ENCODE measurements around the gene HTR2C.
"Not testable (repeated sequence)": the region's sequence is repeated elsewhere in the genome, so short reads cannot be mapped to it uniquely, and the experiment has no call there.

Gene HTR2C

GRCh38 chrX:114583646-114584374 is at the start of gene HTR2C:
Gene HTR2C (plus strand): TSS chrX:114584086. CDS start chrX:114726937, 142,851 bp downstream.
- DNase-seq: peak in 2 of 10 donors; percentile 47 to 51
- intact Hi-C loops (cut with DNase I): no loop called here

GRCh38 chrX:114580336-114580735 is 3.5 kb upstream of the HTR2C start:
- no peak for DNase-seq
- intact Hi-C loops (cut with DNase I): no loop called here

- DNase-seq: peak in 2 of 10 donors; percentile 62 to 73
- intact Hi-C loops (cut with DNase I): no loop called here
Observed at GRCh38 chrX:114581528-114582263, 2.2 kb upstream of the HTR2C start.

GRCh38 chrX:114582264-114582632 is 1.6 kb upstream of the HTR2C start:
- DNase-seq: no peak
- intact Hi-C loops (cut with DNase I): no loop called here

GRCh38 chrX:114582698-114583395 is 1.0 kb upstream of the HTR2C start:
- intact Hi-C loops (cut with DNase I): no loop called here
- DNase-seq: peak in 1 of 10 donors; percentile 52

GRCh38 chrX:114584375-114584943 is 573 bp downstream of the HTR2C start:
- intact Hi-C loops (cut with DNase I): no loop called here
- peak in 3 of 10 donors; percentile 66 to 73 (median 71) for DNase-seq

GRCh38 chrX:114584983-114585842 is 1.3 kb downstream of the HTR2C start:
- intact Hi-C loops (cut with DNase I): no loop called here
- no peak for DNase-seq

- intact Hi-C loops (cut with DNase I): no loop called here
- DNase-seq: no peak
Observed at GRCh38 chrX:114591121-114591520, 7.2 kb downstream of the HTR2C start.

- no peak for DNase-seq
- intact Hi-C loops (cut with DNase I): no loop called here
Observed at GRCh38 chrX:114599305-114599704, 15.4 kb downstream of the HTR2C start.

- DNase-seq: no peak
- intact Hi-C loops (cut with DNase I): no loop called here
Observed at GRCh38 chrX:114599911-114600310, 16.0 kb downstream of the HTR2C start.

GRCh38 chrX:114606619-114607018 is 22.7 kb downstream of the HTR2C start:
- DNase-seq; intact Hi-C loops (cut with DNase I): not testable (repeated sequence)

GRCh38 chrX:114611018-114611619 is 27.2 kb downstream of the HTR2C start:
- peak in 1 of 10 donors; percentile 23 for DNase-seq
- intact Hi-C loops (cut with DNase I): loop anchor here (5.0 kb wide), 1 partner anchor 536 kb away; no protein-coding TSS in a partner anchor

- intact Hi-C loops (cut with DNase I): no loop called here
- no peak for DNase-seq
Observed at GRCh38 chrX:114615765-114616164, 31.9 kb downstream of the HTR2C start.

- intact Hi-C loops (cut with DNase I): no loop called here
- no peak for DNase-seq
Observed at GRCh38 chrX:114619874-114620273, 36.0 kb downstream of the HTR2C start.

- DNase-seq: no peak
- intact Hi-C loops (cut with DNase I): no loop called here
Observed at GRCh38 chrX:114626323-114626722, 42.4 kb downstream of the HTR2C start.

- intact Hi-C loops (cut with DNase I): no loop called here
Observed at GRCh38 chrX:114635986-114636385, 52.1 kb downstream of the HTR2C start.

GRCh38 chrX:114650351-114650750 is 66.5 kb downstream of the HTR2C start:
- intact Hi-C loops (cut with DNase I): no loop called here
- DNase-seq: no peak

More at GRCh38 chrX:114635986-114636385, 52.1 kb downstream of the HTR2C start:
- DNase-seq: no peak

GRCh38 chrX:114675365-114675764 is 91.5 kb downstream of the HTR2C start:
- intact Hi-C loops (cut with DNase I): no loop called here
- DNase-seq: no peak

GRCh38 chrX:114700533-114700932 is 116.6 kb downstream of the HTR2C start:
- intact Hi-C loops (cut with DNase I): not testable (repeated sequence)
- peak in 1 of 10 donors; percentile 62 for DNase-seq

All from posterior cingulate gyrus (tissue), 11 donors.